ENCODE results near the gene FLNC.

DNA sequence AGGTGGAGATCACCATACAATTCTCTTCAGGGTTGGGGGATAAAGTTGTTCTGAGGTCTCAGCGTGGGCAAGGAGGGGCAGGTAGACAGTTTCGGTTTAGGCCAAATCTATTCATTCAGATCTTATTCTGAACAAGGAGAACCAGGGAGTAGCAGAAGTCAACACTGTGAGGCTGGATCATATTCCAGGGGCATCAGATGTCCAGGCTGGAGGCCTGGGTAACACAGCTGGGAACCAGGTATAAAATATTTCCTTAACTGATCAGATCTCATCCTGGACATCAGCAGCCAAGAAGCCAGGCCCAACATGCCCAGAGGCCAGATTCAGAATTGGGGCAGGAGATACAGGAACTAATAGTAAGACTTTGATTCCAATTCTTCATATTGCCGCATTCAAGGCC lies 19.2 kb upstream of the FLNC start:
- TF ChIP-seq, protein P1, sequence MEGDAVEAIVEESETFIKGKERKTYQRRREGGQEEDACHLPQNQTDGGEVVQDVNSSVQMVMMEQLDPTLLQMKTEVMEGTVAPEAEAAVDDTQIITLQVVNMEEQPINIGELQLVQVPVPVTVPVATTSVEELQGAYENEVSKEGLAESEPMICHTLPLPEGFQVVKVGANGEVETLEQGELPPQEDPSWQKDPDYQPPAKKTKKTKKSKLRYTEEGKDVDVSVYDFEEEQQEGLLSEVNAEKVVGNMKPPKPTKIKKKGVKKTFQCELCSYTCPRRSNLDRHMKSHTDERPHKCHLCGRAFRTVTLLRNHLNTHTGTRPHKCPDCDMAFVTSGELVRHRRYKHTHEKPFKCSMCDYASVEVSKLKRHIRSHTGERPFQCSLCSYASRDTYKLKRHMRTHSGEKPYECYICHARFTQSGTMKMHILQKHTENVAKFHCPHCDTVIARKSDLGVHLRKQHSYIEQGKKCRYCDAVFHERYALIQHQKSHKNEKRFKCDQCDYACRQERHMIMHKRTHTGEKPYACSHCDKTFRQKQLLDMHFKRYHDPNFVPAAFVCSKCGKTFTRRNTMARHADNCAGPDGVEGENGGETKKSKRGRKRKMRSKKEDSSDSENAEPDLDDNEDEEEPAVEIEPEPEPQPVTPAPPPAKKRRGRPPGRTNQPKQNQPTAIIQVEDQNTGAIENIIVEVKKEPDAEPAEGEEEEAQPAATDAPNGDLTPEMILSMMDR (conservative IDR thresholded peaks at IDR 0.05; ENCODE audit: low read depth, low read length) = no peak
- TF ChIP-seq SMC3 (IDR thresholded peaks at IDR 0.05; ENCODE audit: low read depth, low read length) = no peak
- TF ChIP-seq RCOR1 (IDR thresholded peaks at IDR 0.05; ENCODE audit: insufficient replicate concordance, low read length) = no peak
- TF ChIP-seq RAD21 (IDR thresholded peaks at IDR 0.05; ENCODE audit: low read length) = no peak
- TF ChIP-seq BHLHE40 (IDR thresholded peaks at IDR 0.05; ENCODE audit: low read depth, low read length) = no peak
- TF ChIP-seq RFX5 (IDR thresholded peaks at IDR 0.05; ENCODE audit: low read depth, low read length) = no peak
- TF ChIP-seq CHD1 (IDR thresholded peaks at IDR 0.05; ENCODE audit: low read depth, low read length) = no peak
- TF ChIP-seq POLR2A (IDR thresholded peaks at IDR 0.05; ENCODE audit: low read depth, low read length) = no peak
- no peak for TF ChIP-seq MAZ (IDR thresholded peaks at IDR 0.05; ENCODE audit: borderline replicate concordance, low read depth, low read length)
- no peak for TF ChIP-seq CEBPB (IDR thresholded peaks at IDR 0.05; ENCODE audit: low read depth, low read length)
- no peak for TF ChIP-seq MAFK (IDR thresholded peaks at IDR 0.05; ENCODE audit: low read depth, low read length)
- TF ChIP-seq, protein P2, sequence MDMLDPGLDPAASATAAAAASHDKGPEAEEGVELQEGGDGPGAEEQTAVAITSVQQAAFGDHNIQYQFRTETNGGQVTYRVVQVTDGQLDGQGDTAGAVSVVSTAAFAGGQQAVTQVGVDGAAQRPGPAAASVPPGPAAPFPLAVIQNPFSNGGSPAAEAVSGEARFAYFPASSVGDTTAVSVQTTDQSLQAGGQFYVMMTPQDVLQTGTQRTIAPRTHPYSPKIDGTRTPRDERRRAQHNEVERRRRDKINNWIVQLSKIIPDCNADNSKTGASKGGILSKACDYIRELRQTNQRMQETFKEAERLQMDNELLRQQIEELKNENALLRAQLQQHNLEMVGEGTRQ (IDR thresholded peaks at IDR 0.05; ENCODE audit: low read depth, low read length) = no peak

Data from IMR-90 (cell line).